C1 segment of cervical spinal cord (tissue), 14 donors: ENCODE results near the gene UNC119B.
A peak's percentile ranks its signal among the peaks of the same experiment; 100 is the strongest.
"Not testable (repeated sequence)": the region's sequence is repeated elsewhere in the genome, so short reads cannot be mapped to it uniquely, and the experiment has no call there.

Experiments
- DNase-seq, 14 donors: peaks; one replicate each; lab custom pipeline; 2025; lab: John Stamatoyannopoulos, UW

UNC119B gene

GRCh38 chr12:120719072-120719471 lies 8.8 kb downstream of the UNC119B start:
- DNase-seq = no peak

DNA sequence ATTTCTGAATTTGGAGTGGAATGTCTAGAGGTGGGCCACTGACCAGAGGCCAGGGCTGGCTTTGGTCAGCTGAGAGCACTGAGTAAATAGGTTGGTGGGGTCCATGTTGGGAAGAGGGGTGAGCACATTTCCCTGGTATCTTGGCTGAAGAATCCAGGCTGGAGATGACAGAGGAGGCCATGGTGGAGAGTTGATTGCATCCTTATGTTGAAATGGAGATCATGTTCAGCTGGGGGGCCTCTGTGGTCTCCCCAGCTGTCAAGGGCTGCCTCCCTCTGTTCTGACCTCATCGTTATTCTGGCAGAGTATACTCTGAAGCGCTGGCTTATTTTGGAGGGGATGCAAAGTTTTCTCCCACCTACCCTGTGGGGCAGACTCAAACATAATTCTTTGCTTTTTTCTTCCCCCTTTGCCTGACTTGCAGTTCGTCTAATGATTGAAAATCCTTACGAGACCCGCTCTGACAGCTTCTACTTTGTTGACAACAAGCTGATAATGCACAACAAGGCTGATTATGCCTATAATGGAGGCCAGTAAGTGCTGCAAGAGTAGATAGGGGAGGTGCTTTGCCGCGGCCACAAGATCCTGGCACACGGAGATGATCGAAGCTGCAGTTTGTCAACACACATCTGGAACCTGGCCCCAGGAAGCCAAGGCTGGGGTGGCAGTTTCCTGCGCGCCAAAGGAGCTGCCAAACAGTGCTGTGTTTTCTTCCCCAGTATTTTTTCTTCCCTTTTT lies 9.4 kb downstream of the UNC119B start:
- DNase-seq = no peak

DNA sequence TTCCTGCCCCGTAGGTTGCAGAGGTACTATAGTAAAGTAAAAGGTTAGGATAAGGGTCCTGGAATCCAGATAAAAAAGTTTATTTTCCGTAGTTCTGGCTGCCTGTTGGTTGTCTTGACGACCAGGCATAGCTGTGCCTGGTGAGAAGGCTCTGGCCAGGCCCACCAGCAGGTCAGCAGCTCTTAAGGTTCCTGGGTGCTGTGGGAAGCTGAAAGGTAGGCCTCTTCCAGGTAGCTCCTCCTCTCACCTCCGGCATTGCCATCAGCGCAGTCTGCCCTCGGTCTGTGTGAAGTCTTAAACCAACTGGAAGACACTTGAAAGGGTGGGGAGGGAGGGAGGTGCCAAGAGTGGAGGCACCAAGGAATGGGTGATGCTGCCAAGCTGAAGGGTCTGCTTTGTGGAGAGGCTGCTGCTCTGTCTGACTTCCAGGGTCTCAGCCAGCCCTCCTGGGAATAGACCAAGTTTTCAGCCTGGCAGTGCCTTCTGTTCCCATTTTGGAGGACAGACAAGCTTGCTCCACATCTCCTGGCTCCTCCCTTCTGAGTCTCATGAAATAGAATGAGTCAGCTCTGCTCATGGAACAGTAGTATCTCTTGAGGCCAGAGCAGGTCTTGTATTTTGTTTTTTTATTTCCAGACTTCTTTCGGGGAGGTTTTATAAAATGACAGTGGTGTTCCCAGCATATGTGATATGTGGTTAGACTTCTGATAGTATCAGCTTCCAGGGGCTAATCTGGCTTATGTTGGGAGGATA lies 10.2 kb downstream of the UNC119B start:
- DNase-seq = peak in 10 of 14 donors; percentile 8 to 78 (median 40)

GRCh38 chr12:120720987-120721801 lies 10.9 kb downstream of the UNC119B start:
- no peak for DNase-seq

DNA sequence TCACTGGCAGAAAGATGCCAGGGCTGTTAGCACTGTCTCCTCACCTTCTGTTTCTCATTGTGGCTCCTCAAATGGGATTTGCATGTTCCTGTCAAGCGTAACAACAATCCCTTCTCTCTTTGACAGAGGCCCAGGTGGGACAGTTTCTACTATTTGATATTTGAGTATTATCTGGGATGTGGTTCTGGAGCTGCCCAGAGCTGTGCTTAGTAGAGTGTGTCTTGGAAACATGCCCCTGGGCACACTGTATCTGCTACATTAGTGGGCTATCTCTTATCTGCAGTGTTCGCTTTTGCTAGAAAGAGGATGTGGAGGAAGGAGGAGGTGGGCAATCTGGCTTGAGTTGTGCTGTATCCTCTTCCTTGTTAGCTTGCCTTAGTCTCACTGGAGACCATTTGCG lies 11.6 kb downstream of the UNC119B start:
- no peak for DNase-seq

DNA sequence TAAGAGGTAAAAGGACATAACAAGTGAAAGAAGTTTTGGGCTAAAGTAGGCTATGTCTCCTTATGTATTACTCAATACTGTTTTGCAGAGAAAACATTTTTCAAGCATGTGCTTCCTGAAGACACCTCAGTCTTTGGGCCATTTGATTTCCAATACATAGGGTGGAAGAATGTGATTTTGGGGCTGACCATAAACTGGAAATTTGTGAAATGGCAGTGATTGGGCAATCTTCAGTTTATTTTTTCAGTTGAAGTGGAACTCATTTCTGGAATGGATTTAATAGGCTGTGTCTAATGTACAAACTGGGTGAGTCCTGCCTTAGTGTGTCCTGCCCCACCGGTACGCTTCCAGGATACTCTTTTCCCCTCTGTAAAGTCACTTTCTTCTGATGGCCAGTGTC lies 12.5 kb downstream of the UNC119B start:
- DNase-seq = no peak

GRCh38 chr12:120724720-120725119 lies 14.5 kb downstream of the UNC119B start:
- DNase-seq = no peak

DNA sequence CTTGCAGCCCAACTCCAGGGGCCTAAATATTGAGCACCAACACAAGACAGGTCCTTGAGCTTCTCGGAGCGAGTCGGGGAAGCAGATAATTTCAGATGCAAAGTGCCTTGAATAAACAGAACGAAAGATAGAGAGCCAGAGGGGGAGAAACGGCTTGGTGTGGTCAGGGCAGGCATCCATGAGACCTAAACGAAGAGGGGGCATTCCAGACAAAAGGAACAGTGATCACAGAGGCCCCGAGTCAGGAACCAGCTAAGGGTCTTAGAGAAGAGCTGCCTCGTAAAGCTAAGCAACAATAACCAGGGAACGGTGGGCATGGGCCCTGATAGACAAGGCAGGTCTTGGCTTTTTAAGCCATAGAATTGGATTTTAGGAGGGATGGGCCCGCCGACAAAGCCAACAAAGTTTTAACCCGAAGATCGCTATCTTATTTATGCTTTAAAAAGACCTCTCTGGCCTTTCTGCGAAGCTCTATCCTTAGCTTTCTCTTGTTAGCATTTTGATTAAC lies 14.9 kb downstream of the UNC119B start:
- no peak for DNase-seq

DNA sequence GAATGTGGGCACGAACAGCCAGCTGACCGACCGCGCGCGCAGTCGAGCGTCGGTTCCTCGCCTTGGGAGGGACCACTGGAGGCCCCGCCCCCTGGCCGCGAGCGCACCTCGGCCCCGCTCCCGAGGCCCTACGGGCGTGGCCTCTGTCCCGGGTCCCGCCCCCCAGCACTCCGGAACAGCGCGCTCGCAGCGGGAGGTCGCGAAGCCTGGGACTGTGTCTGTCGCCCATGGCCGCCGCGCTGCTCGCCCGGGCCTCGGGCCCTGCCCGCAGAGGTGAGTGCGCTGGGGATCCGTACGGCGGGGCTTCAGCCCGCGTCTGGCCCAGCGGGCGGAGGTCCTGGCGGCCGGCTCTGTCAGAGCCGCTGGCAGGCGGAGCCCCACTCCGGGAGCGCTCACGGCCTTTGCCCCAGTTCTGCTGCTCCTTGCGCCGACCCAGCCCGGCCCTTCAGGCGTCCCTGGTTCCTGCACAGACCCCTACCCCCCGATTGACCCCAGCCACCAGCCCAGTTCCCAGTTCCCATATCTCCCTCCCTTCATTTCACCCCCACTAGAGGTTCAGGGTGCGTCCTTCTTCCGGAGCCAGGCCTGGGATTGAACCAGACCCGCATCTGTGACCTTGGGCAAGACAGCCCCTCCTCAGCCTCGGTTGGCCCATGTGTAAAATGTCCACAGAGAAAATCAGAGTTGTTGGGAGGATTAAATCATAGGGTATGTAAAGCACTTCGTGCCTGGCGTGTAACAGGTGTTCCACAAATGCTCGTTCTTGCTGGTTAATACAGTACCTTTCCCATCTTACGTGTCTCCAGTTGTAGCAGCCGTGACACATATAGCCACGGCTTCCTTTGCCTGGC lies 15.6 kb downstream of the UNC119B start, which contains the start of gene ACADS:
TSS of gene ACADS (plus strand) at position 168 of the 851 bp plus-strand sequence. CDS start at position 228, 60 bp downstream.
- peak in 13 of 14 donors; percentile 33 to 83 (median 64) for DNase-seq

GRCh38 chr12:120726510-120726793 lies 16.2 kb downstream of the UNC119B start:
- DNase-seq = no peak

GRCh38 chr12:120726961-120727360 lies 16.7 kb downstream of the UNC119B start:
- no peak for DNase-seq

DNA sequence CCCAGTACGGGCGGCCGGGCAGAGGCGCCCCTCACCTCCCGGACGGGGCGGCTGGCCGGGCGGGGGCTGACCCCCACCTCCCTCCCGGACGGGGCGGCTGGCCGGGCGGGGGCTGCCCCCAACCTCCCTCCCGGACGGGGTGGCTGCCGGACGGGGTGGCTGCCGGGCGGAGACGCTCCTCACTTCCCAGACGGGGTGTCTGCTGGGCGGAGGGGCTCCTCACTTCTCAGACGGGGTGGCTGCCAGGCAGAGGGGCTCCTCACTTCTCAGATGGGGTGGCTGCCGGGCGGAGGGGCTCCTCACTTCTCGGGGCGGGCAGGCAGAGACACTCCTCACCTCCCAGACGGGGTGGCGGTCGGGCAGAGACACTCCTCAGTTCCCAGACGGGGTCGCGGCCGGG lies 21.9 kb downstream of the UNC119B start:
- DNase-seq = not testable (repeated sequence)

DNA sequence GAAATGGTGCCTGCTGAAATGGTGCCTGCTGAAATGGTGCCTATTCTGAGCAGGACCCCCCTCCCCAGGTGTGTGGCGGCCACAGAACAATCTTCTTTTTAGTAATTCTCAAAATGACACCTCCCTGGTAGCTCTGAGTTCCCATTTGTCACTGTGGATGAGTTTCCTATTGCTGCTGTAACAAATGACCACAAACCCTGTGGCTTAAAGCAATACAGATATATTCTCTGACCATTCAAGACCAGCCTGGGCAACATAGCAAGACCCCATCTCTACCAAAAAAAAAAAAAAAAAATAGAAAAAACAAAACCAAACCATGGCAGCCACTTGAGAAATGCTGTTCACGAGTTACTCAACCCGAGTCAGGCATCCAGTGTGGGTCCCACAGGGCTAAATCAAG lies 23.3 kb downstream of the UNC119B start:
- DNase-seq = no peak

GRCh38 chr12:120734210-120734609 lies 24.0 kb downstream of the UNC119B start:
- no peak for DNase-seq

GRCh38 chr12:120735181-120735580 lies 24.9 kb downstream of the UNC119B start:
- no peak for DNase-seq

DNA sequence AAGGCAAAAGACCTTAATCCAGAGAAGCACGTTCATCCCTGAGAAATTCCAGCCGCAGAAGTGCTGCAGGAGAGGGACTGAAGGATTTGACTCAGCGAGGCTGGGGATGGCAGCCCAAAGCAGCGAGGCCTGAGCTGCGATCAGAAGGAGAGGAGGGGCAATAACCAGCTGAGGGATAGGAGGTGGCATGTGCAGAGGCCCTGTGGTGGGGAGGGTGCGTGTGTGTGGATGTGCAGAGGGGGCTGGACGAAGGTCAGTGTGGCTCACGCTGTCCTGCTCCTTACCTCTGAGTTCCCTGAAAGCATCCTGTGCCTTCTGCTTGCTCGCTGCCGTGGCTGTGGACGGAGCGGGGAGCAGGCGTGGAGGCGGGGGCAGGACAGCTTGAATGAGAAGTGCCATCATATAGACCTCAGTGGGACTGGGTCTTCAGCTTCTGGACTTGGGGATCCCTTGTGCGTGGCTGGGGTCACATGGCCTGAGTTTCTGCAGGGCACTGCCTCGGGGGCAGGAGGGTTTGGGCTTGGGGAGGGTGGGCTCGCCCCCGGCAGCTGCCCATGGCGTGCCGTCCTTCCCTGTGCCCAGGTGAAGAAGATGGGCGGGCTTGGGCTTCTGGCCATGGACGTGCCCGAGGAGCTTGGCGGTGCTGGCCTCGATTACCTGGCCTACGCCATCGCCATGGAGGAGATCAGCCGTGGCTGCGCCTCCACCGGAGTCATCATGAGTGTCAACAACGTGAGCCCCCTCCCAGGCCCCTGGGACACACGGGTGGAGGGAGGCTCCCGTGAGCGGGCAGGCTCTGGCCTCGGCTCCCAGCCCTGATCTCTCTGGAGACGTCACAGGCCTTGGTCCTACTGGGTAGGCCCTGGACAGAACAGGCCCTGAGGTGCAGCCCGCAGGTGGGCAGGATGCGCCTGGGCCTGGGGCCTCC lies 26.4 kb downstream of the UNC119B start:
- no peak for DNase-seq

DNA sequence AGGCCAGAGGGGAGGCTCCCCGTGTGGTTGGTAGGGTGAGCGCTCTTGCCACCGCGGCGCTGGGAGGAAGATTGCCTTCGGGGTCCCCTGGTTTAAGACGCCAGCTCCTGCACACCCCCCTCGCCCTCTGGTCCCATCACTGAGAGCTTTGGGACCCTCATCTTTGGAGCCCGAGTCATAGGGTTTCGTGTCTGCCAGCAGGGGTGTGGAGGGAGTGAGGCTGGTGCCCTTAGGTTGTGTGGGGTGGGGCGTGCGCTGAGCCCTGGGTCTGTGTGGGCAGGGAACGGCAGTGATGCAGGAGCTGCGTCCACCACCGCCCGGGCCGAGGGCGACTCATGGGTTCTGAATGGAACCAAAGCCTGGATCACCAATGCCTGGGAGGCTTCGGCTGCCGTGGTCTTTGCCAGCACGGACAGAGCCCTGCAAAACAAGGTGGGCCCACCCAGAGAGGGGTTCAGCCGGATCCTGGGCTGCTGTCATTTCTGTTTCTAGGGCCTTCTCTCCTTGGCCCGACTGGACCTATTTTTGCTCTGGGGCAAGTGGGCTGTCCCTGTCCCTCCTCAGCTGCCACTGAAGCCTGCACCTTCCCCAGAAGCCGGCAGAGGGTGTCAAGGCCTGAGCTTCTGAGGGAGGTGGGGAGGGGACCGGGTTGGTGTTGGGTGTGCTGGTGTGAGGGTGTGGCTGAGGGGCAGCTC lies 27.4 kb downstream of the UNC119B start:
- DNase-seq = no peak

GRCh38 chr12:120738252-120739030 lies 28.2 kb downstream of the UNC119B start:
- DNase-seq = peak in 1 of 14 donors; percentile 5
